ENCODE results near the gene MAST2. TPM values are rescaled to one million over a fixed set of nuclear protein-coding genes. Genes with fewer than 3 reads are reported as not detected.

Gene MAST2
- total RNA-seq, 1 experiment from 2014 or later = 41.9 TPM

- H2AFZ ChIP-seq (ENCODE audit: low read depth, low read length, poor library complexity, severe bottlenecking) = no peak overlapping the region
- TF ChIP-seq ZNF274 (IDR thresholded peaks at IDR 0.05; ENCODE audit: low read depth, low read length) = no peak
- TF ChIP-seq, protein P1, sequence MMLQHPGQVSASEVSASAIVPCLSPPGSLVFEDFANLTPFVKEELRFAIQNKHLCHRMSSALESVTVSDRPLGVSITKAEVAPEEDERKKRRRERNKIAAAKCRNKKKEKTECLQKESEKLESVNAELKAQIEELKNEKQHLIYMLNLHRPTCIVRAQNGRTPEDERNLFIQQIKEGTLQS (IDR thresholded peaks at IDR 0.05) = no peak
- TF ChIP-seq ELF1 (IDR thresholded peaks at IDR 0.05; ENCODE audit: borderline replicate concordance, low read depth) = no peak
- TF ChIP-seq CTCF (IDR thresholded peaks at IDR 0.05 in 2 of 3, conservative IDR thresholded peaks at IDR 0.05 in 1 of 3; ENCODE audit: borderline replicate concordance in 1 of 3, insufficient read depth in 1 of 3, low read depth in 2 of 3, low read length in 2 of 3) = no peak
- no peak for TF ChIP-seq SRF (IDR thresholded peaks at IDR 0.05; ENCODE audit: low read depth)
- TF ChIP-seq EZH2phosphoT487 (IDR thresholded peaks at IDR 0.05; ENCODE audit: borderline replicate concordance) = no peak
- TF ChIP-seq POLR2A (IDR thresholded peaks at IDR 0.05; ENCODE audit: borderline replicate concordance, extremely low read depth, insufficient read depth, insufficient read length) = no peak
- no peak for TF ChIP-seq CEBPB (IDR thresholded peaks at IDR 0.05; ENCODE audit: low read depth)
- no peak for TF ChIP-seq ZFX (IDR thresholded peaks at IDR 0.05)
- no peak for TF ChIP-seq SIN3A (IDR thresholded peaks at IDR 0.05; ENCODE audit: low read depth)
- TF ChIP-seq FOSL1 (IDR thresholded peaks at IDR 0.05; ENCODE audit: low read depth) = no peak
- no peak for TF ChIP-seq CBX3 (IDR thresholded peaks at IDR 0.05; ENCODE audit: low read depth)
- TF ChIP-seq MAX (IDR thresholded peaks at IDR 0.05) = no peak
- peaks cover 6 to 27% of the 10 kb centered on the region in 2 experiments for H3K4me1 ChIP-seq (ENCODE audit: control insufficient read depth in 1 of 2, insufficient read depth in 2 of 2, low read length in 2 of 2)
These were observed 119.9 kb downstream of the MAST2 start for GRCh38 chr1:45923343-45923742.

More at GRCh38 chr1:45923343-45923742, 119.9 kb downstream of the MAST2 start:
- intact Hi-C loops (cut with micrococcal nuclease) = no loop called here
- Histone ChIP-seq H3K9me2 (ENCODE audit: insufficient read depth) (no peaks in the 10 kb centered on the region), H3K36me3 (ENCODE audit: control insufficient read depth in 1 of 2, insufficient read depth in 2 of 2, low read length in 2 of 2) (no peaks in the 10 kb centered on the region), H3K9ac (ENCODE audit: low read length) (no peak overlapping the region), H3K27me3 (ENCODE audit: insufficient read depth, low read length) (no peaks in the 10 kb centered on the region), H3K27ac (ENCODE audit: low read depth, low read length) (no peak overlapping the region), H4K20me1 (ENCODE audit: insufficient read depth) (no peaks in the 10 kb centered on the region), H3K79me2 (ENCODE audit: insufficient read depth, low read length) (no peaks in the 10 kb centered on the region; the same call in 1 of the 2 replicates), H3K9me3 (ENCODE audit: control insufficient read depth in 1 of 2, insufficient read depth in 1 of 2, low read depth in 1 of 2, low read length in 2 of 2) (no peaks in the 10 kb centered on the region), H3K4me3 (replicated peaks in 1 of 2; ENCODE audit: low read depth in 1 of 2, low read length in 2 of 2) (no peak overlapping the region), H3K4me2 (ENCODE audit: low read length) (no peak overlapping the region)
- CTCF ChIA-PET = no interaction called here
- BruUV-seq (replicated peaks) = no TSS peak
- POLR2A ChIA-PET = no interaction called here
- RAD21 ChIA-PET (ENCODE audit: low non-redundant PET in 1 of 2, low total read pairs in 2 of 2, uncharacterized antibody in 2 of 2, unreplicated experiment in 2 of 2) = no interaction called here
- DNase-seq (ENCODE audit: low read depth, low spot score) (no peak), ATAC-seq (no peak)
